Skeletal muscle satellite cell (primary cell): ENCODE data around the gene NVL.

Experiments used
- H3K27me3 ChIP-seq: 2 replicates; pipeline ENCODE4 v1.7.0; 2013; ENCODE audit warnings: low read length; ENCODE audit not compliant: control insufficient read depth, insufficient read depth
- H3K36me3 ChIP-seq: 2 replicates; pipeline ENCODE4 v1.7.0; 2013; ENCODE audit warnings: mild to moderate bottlenecking, control low read depth, low read length; ENCODE audit not compliant: insufficient read depth
- H3K4me1 ChIP-seq: 2 replicates; pipeline ENCODE4 v1.7.0; 2013; ENCODE audit warnings: low read length; ENCODE audit not compliant: control insufficient read depth, insufficient read depth
- H3K4me2 ChIP-seq: 2 replicates; pipeline ENCODE4 v1.7.0; 2013; ENCODE audit warnings: mild to moderate bottlenecking, low read length
- H3K4me3 ChIP-seq: 2 replicates; pipeline ENCODE4 v1.7.0; 2013; ENCODE audit warnings: low read length
- H3K9ac ChIP-seq: 2 replicates; pipeline ENCODE4 v1.7.0; 2013; ENCODE audit warnings: mild to moderate bottlenecking, low read depth, low read length, moderate library complexity
- H3K9me3 ChIP-seq: replicated peaks from 2 replicates; pipeline ENCODE4 v1.7.0; 2013; ENCODE audit warnings: mild to moderate bottlenecking, control low read depth, low read length

NVL gene

GRCh38 chr1:224301391-224301790 lies 28.6 kb downstream of the NVL start:
- Histone ChIP-seq H3K36me3 (peaks cover 71% of the 10 kb centered on the region), H3K27me3 (no peaks in the 10 kb centered on the region), H3K9me3 (no peaks in the 10 kb centered on the region)

GRCh38 chr1:224300346-224300745 lies 29.6 kb downstream of the NVL start:
- Histone ChIP-seq H3K9me3 (no peaks in the 10 kb centered on the region), H3K4me2 (no peak overlapping the region), H3K4me3 (no peak overlapping the region), H3K27me3 (no peaks in the 10 kb centered on the region), H3K4me1 (peaks cover 10% of the 10 kb centered on the region), H3K36me3 (peaks cover 74% of the 10 kb centered on the region), H3K9ac (no peak overlapping the region)

More at GRCh38 chr1:224301391-224301790, 28.6 kb downstream of the NVL start:
- no peak overlapping the region for H3K4me3 ChIP-seq
- no peak overlapping the region for H3K4me2 ChIP-seq
- no peak overlapping the region for H3K9ac ChIP-seq
- peaks cover 10% of the 10 kb centered on the region for H3K4me1 ChIP-seq

GRCh38 chr1:224298346-224299330 lies 31.3 kb downstream of the NVL start:
- Histone ChIP-seq H3K9ac (no peak overlapping the region), H3K9me3 (no peaks in the 10 kb centered on the region), H3K36me3 (peaks cover 75% of the 10 kb centered on the region), H3K4me1 (peaks cover 10% of the 10 kb centered on the region), H3K27me3 (no peaks in the 10 kb centered on the region), H3K4me2 (no peak overlapping the region), H3K4me3 (no peak overlapping the region)

GRCh38 chr1:224294775-224295174 lies 35.2 kb downstream of the NVL start:
- H3K4me2 ChIP-seq = no peak overlapping the region
- H3K4me3 ChIP-seq = no peak overlapping the region
- H3K27me3 ChIP-seq = no peaks in the 10 kb centered on the region
- H3K9ac ChIP-seq = no peak overlapping the region
- H3K4me1 ChIP-seq = no peaks in the 10 kb centered on the region
- no peaks in the 10 kb centered on the region for H3K9me3 ChIP-seq
- H3K36me3 ChIP-seq = peaks cover 66% of the 10 kb centered on the region

- Histone ChIP-seq H3K27me3 (no peaks in the 10 kb centered on the region), H3K4me2 (no peak overlapping the region), H3K4me3 (no peak overlapping the region), H3K9me3 (no peaks in the 10 kb centered on the region), H3K4me1 (no peaks in the 10 kb centered on the region), H3K9ac (no peak overlapping the region), H3K36me3 (peaks cover 52% of the 10 kb centered on the region)
Observed at GRCh38 chr1:224292419-224292818, 37.6 kb downstream of the NVL start.

GRCh38 chr1:224289396-224289795 lies 40.6 kb downstream of the NVL start:
- Histone ChIP-seq H3K36me3 (peaks cover 46% of the 10 kb centered on the region), H3K4me3 (no peak overlapping the region), H3K4me2 (no peak overlapping the region), H3K27me3 (no peaks in the 10 kb centered on the region), H3K9me3 (no peaks in the 10 kb centered on the region), H3K9ac (no peak overlapping the region), H3K4me1 (no peaks in the 10 kb centered on the region)

- no peaks in the 10 kb centered on the region for H3K27me3 ChIP-seq
- no peaks in the 10 kb centered on the region for H3K4me1 ChIP-seq
- H3K9me3 ChIP-seq = no peaks in the 10 kb centered on the region
- H3K36me3 ChIP-seq = peaks cover 39% of the 10 kb centered on the region
- no peak overlapping the region for H3K4me2 ChIP-seq
- H3K9ac ChIP-seq = no peak overlapping the region
- H3K4me3 ChIP-seq = no peak overlapping the region
Observed at GRCh38 chr1:224287714-224288113, 42.3 kb downstream of the NVL start.

GRCh38 chr1:224282140-224282539 lies 47.8 kb downstream of the NVL start:
- Histone ChIP-seq H3K9me3 (no peaks in the 10 kb centered on the region), H3K4me1 (no peaks in the 10 kb centered on the region), H3K4me3 (no peak overlapping the region), H3K9ac (no peak overlapping the region), H3K27me3 (no peaks in the 10 kb centered on the region), H3K36me3 (peaks cover 31% of the 10 kb centered on the region), H3K4me2 (no peak overlapping the region)

- no peak overlapping the region for H3K4me2 ChIP-seq
- no peak overlapping the region for H3K4me3 ChIP-seq
- H3K36me3 ChIP-seq = peaks cover 26% of the 10 kb centered on the region
- no peak overlapping the region for H3K9ac ChIP-seq
- H3K27me3 ChIP-seq = no peaks in the 10 kb centered on the region
- H3K4me1 ChIP-seq = no peaks in the 10 kb centered on the region
- H3K9me3 ChIP-seq = no peaks in the 10 kb centered on the region
Observed at GRCh38 chr1:224276771-224277487, 53.0 kb downstream of the NVL start.

- H3K4me2 ChIP-seq = no peak overlapping the region
- no peak overlapping the region for H3K4me3 ChIP-seq
- no peaks in the 10 kb centered on the region for H3K4me1 ChIP-seq
- no peaks in the 10 kb centered on the region for H3K9me3 ChIP-seq
- no peaks in the 10 kb centered on the region for H3K27me3 ChIP-seq
- peaks cover 23% of the 10 kb centered on the region for H3K36me3 ChIP-seq
- no peak overlapping the region for H3K9ac ChIP-seq
Observed at GRCh38 chr1:224274970-224275626, 54.9 kb downstream of the NVL start.

GRCh38 chr1:224273641-224274040 lies 56.3 kb downstream of the NVL start:
- Histone ChIP-seq H3K4me3 (no peak overlapping the region), H3K4me2 (no peak overlapping the region), H3K9ac (no peak overlapping the region), H3K27me3 (no peaks in the 10 kb centered on the region), H3K36me3 (peaks cover 28% of the 10 kb centered on the region), H3K4me1 (no peaks in the 10 kb centered on the region), H3K9me3 (no peaks in the 10 kb centered on the region)
